DMS53 treated with DMSO at 0.1 percent for 48 hours (cell line): ENCODE measurements around the gene PDZRN4.

Experiments used
- DNase-seq: peaks from one replicate; lab custom pipeline; 2025; ENCODE audit not compliant: unreplicated experiment; lab: John Stamatoyannopoulos, UW

PDZRN4 gene

DNA sequence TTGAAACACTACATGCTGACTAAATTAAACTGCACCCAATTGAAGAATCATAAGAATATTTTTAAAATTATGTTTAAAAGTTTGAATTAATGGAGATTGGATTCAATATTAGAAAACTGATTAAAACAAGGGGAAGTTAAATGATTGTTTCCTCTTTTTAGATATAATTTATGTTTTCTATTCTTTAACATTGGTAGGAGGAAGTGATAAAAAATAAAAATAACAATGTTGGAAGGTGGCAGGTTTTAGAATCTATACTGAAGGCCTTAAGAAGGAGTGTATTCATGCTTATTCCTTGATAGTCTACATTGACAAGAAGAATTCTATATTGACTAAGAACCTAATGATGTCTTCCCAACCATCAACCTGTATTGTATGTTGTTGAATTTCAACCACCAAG is 168.1 kb downstream of the PDZRN4 start:
- DNase-seq = no peak

DNA sequence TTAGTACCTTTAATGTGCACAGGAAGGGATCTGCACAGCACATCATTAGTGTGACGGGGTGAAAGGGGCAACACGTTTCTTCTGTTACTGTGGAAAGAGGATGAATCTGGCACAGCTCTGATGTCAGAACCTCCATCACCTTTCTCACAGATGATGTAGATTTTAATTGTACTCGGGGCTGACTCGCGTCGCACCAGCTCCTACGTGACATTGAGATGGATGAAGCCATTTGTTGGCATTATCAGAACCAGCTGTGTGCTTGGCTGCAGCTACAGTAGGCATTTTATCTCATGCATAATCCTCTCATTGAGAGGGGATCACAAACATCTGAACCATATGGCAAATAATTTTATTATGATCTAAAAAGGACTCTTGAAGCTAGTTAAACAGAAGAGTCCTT is 173.6 kb downstream of the PDZRN4 start:
- no peak for DNase-seq

DNA sequence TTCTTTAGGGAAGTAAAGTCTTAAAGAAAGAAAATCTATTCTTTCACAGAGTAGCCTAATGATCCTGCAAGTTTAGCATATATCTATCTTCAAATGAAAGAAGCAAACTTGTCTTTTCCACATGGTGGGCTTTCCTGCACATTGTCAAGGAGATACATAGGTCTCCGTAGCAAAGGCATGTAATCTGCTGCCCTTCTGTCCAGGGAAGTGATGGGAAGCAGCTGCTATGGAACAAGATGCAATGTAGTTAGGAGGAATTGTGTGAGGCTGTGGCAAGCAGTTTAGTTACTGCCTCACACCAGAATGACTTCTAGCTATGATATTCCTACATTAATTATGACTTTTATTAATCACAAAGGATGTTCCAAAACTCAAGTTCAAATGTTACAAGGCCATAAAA is 174.4 kb downstream of the PDZRN4 start:
- DNase-seq = no peak

DNA sequence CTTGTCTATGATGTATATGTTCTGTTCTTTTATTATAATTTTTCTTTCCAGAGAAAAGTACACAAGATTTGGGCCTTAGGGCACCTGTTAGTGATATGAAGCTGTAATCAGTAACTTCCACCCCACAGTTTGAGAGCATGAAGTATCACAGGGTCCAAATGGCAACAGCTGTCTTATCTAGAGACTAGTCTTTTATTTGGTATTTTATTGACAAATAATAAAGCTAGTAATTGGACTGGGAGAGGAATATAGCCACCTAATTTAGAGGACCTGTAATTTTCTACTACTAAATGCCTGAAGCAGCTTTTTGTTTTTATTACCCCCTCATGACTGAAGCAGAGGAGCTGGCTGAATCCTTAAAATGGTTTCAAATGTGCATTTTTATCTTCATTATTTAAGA is 174.8 kb downstream of the PDZRN4 start:
- DNase-seq = no peak

DNA sequence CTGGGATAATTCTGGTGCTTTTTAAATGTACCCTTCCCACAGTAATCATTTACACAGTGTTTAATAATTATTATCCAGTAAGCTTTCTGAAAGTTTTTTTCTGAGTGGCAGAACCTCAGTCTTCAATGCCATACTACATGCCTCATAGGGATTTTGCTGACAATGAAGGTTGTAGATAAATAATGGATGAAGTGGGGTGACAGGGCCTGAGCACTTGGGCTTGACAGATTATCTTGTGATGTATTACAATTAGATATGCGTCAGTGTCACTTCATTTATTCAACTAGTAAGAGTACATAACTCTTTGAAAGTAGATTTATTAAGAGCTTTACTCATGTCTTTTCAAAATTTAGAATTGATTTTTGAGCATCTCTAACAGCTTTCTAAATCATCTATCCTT is 176.1 kb downstream of the PDZRN4 start:
- DNase-seq = no peak

DNA sequence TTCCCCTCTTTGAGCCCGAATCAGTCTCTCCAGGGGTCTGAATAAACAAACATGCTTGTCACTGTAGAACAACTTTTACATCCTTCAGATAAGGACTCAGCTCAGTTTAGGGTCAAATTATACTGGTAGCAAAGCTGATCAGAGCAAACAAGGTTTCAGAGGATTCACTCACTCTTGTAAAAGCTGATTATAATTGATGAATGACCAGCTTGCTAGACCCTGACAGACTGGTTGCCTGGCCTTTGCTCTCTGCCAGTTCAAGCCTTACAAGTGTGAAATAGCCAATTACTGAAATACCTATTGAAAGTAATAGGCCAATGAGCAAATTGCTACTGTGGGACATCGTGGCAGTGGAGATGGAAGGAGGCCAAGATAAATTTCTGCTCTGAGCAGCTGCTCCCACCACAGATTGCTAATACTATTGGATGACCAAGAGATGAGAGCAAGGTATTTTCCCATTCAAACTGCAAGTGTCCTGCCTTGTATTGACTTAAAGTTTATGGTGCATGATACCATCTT is 177.6 kb downstream of the PDZRN4 start:
- no peak for DNase-seq

DNA sequence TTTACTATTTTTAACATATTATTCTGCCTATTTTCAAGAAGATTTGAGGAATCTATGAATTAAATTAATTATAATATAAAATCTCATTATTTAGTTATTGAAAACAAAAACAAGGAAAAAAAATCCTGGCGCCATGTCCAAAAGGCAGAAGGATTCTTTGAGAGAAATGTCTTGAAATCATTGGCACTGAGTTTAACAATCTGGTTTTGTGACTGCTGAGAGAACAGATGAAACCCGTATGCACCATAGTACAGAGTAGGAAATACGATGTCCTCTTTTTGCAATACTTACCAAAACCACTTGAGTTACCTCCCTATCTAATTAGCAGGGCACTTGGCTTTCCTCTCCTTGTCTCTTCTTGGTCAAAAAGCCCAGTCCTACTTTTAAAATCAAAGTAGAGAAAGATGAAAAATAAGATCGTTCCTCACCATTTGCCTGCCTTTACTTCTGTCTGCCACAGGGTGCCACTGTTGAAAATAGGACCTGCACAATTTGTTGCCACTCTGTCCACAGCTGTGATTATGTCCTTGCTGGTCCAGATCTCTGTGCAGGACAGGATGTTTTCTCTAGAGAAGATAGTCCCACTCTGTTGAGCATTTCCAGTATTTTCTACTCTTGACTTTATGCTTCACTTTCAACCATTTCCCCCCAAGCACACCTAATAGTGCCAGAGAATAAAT is 179.7 kb downstream of the PDZRN4 start:
- peak; percentile 46 for DNase-seq

DNA sequence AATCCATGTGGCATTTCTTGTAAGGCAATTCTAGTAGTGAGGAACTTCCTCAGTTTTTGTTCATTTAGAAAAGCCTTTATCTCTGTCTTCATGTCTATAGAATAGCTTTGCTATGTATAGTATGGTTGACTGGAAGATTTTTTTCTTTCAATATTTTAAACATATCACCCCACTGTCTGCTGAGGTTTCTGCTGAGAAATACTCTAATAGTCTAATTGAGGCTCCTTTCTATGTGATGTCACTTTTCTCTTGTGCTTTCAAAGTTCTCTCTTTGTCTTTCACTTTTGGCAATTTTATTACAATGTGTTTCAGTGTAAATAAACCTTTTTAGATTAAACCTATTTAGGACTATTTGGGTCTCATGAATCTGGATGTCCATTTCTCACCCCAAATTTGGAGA is 192.8 kb downstream of the PDZRN4 start:
- DNase-seq = no peak

DNA sequence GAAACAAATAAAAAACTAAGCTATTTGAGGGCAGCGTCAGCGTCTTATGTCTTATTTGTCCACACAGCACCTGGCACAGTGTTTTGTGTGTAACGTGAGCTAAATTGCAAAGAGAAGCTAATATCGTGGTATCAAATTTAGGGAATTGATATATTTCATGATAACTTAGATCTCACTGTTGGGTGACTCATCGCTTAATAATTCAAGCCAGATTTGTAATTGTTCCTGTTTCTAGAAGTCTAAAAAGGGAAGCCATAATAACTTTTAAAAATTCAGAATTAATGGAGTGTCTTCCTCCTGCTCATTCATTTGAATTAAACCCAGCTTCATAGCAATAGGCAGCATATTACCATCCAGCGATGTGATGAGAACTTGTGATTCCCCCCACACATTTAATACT is 214.7 kb downstream of the PDZRN4 start:
- no peak for DNase-seq

DNA sequence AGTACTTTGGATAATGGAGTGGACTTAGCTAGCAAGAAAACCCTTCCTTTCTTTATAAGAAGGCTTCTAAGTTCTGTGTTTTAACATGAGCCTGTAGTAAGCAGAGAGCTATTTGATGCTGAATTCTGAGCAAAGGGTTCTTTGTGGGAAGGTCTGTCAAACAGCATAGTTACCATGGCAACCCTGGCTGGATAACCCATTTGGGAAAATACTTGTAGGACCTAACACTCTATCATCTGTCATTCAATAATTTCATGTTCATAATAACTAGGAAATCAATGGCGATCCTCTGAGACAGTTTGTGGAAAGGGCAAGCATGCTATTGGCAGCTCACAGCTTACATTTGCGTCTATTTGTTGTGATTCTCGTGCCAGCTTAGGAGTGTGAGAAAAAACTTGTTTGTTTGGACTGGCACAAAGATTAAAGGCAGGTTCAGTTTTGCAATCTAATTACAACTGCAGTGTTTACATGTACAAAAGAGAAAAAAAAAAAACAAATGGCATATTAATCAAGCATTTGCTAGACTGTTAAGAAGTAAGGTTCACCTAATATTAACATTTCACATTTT is 219.2 kb downstream of the PDZRN4 start:
- no peak for DNase-seq

DNA sequence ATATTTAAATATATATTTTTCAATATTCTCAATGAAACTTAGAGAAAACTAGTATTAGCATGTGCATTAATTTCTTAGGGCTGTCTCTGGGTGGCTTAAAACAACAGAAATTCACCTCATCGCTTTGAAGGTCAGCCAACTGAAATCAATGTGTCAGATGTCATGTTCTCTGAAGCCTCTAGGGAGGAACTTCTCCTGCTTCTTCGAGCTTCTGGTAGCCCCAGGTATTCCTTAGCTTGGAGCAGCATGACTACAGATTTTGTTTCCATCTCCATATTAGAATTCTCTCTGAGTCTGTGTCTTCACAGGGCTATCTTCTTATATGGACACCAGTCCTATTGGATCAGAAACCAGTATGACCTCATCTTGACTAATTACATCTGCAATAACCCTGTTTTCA is 221.5 kb downstream of the PDZRN4 start:
- no peak for DNase-seq

DNA sequence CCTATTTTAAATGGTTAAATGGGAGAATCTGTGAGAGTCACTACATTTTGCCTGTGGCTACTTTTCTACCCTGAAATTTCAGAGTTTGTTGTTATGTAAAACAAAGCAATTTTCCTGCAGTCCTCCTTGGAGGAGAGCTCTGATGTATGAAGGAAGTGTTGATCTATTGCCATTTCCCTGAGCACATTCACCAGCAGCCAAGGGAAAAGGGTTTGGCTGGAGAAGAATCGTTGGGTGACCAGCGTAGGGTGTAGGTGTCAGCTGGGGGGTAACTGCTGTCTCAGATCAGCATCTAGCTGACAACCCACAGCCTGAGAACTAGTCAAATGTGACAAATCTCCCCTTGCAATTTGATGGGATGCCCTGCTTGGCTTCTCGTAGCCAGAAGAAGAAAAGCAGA is 230.5 kb downstream of the PDZRN4 start:
- no peak for DNase-seq

DNA sequence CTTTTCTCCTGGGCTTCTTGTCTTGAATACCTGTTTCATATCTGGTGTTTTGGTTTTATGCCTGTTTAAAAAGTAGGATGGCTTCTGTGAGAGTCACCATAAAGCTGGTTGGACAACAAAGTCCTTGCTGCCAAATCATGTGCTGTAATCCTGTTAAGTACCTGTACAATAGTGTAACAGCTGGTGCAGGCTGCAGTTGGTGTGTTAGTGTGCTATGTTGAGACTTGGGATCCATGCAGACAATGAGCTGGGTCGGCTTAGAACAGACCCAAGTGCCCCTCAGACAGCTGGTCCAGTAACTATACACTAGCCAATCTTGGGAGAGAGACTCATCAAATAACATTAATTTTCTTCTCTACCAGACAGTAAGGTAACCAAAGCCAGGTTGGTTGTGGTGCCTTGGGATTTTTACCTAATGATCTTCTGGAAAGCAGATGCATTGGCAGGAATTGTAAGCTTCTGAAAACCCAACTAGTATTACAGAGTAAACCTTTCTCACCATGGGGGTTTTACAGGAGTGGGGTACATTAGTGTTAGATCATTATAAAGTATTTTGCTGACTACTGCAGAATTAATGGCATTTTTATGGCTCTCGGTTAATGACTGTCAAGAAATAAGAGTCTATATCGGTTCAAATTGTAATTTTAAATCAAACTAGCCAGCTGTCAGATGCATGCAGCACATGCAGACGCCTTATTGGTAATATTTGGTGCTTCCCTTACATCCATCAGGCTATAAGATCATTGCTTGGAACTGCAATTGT is 231.2 kb downstream of the PDZRN4 start:
- no peak for DNase-seq

DNA sequence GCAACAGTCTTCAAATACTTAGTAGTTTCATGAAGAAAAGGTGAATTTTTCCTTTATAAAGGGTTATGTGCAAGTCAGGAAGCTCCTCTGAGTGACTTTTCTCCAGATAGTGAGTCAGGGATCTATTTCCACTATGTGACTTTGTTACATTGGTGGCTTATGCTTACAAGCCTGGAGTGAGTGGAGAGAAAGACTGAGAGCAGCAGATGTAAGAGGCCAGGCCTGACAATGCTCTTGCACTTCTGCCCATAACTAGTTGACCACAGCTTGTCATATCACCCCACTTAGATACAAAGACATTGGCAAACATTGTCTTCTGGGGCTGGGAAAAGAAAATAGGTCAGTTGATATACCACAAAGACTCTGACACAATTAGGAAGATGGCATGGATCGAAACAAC is 236.5 kb downstream of the PDZRN4 start:
- peak; percentile 51 for DNase-seq

DNA sequence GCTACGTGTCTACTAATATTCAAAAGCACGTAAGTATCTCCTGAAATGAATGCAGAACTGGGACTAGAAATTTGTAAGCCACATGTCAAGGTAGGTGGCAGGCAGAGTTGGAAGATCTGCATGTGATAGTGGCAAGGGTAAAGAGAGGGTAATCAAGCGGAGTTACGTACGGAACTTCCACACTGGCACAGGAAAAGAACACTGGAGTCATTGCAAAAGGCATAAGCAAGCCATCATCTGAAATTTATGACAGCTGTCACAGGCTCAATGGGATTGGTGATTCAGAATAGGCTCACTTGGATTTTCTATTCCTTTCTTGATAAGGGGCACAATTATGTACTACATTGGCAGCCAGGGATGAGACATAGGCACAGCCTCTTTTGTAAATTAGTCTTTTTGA is 245.3 kb downstream of the PDZRN4 start:
- no peak for DNase-seq

DNA sequence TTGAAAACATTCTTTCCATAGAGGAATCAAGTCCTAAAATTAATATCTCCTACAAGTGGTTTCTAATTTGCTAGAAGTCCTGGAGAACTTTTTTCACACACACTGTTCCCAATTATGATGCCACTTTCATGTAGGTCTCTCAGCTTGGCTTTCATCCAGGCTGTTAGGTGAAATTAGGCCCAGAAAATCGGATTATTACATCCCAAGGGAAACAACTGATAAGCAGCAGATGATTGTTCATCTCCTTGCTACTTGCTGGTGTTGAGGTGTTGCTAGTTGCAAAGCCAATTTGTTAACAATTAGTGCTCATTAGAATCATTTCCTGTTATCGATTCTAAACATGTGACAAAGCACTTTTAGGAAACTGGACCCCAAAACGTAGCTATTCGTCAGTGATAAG is 248.0 kb downstream of the PDZRN4 start:
- no peak for DNase-seq

DNA sequence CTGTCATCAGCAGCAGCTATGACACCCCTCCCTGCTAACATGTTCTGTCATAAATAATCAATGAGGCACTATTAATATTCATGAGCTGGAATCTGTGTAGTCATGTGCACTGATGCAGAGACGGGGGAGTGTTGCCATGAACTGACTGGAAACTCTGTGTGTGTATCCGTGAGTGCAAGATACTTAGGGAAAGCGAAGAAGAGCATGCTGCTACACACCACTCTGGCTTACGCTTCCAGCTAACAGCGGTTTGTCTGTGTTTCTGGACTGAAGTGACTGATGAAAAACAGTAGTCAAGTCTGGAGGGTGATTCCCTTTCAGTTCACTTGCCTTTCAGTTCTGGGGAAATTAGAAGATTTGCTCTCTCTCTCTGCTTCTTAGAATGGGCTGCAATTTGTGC is 249.4 kb downstream of the PDZRN4 start:
- DNase-seq = no peak

DNA sequence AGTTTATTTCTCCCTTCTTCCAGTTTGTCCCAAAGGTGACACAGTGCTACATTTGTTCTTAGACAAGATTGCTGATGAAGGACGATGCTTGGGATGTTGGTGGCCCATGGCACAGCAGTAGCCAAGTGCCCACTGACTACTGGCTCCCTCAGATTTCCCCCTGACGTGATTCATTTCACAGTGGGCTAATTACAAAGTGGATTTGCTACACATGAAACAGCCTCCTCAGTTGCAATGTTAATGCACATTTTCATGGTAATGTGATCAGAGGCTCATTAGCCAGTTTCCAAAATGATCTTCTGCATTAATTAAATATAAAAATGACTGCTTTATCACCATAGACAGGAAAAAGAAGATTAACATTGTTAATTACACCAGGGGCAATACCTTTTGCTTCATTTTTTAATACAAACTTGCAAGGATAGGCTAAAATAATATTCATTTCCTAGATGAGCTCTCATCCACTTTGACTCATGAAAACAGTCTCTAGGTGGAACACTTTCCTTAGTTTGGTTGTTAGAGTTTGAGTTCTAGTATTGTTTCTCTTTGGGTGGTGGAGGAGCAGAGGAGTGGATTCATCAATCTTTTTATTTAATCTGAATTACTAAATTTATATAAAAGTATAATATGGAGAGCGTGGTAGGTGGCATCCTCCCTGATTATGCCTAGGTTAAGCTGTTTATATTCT is 250.9 kb downstream of the PDZRN4 start:
- no peak for DNase-seq

DNA sequence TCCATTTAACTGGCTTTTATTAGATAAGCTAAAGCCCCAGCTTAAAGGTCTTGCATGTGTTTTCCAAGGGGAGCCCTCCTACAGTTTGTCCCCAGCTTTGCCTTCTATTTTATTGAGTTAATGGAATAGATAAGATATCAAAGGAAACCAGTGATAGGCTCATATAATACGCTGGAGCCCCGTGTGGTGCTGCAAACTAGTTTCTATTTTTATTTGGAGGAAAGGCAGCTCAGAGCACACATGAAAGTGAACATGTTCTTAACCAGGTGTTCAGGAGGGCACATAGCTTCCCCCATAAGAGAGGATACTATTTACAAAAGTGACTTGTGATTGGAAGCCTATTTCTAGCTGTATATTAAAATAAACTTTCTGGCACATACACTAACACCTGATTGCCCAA is 251.7 kb downstream of the PDZRN4 start:
- DNase-seq = no peak

DNA sequence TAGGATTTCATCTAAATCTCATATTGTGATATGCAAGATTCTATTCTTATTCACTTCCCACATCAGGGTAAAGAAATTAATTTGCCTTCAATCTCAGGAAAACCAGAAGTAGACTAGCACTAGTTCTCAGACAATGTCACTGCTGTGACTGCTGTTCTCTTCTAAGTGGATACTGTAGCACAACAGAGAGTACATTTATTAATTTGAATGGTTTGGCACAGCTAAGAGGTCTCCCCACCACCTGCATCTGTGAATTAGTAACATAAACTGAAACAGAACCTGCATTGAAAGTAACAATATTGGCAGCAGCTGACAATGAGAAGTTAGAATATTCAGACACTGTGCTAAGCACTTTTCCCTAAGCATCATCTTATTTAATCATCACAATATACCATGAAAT is 253.1 kb downstream of the PDZRN4 start:
- no peak for DNase-seq

DNA sequence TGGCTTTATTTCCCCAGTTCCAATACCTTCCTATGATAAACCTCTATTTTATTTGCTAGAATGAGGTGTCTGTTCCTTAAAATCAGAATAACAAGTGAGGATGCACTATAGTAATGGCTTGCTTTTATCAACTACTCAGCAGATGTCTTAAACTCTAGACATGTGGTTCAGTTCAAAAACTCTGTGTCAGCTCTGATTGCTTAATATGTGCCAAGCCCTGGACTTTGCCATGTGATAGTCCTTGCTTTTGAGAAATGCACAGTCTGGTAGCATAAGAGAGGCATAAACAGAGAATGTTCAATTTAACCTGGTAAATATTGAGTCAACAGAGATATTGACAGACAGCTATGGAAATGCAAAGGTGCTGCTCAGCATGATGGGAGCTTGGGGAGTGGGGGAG is 254.8 kb downstream of the PDZRN4 start:
- no peak for DNase-seq

DNA sequence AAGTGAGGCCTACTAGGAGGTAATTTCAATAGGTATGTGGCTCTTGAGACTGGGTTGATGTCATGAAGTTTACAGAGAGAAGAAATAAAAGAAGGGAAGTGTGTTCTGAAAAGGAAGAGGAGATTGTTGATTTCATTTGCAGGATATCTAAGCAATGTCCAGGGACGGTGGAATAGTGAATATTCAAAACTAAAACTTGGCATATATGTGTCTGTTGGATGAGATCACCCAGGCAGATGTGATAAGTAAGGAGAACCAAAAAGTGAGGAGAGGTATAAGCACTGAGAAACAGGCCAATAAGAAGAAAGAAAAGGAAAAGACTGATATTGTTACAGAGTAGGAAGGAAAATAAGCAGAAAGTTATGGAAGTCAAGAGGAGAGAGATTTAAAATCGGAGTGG is 255.6 kb downstream of the PDZRN4 start:
- no peak for DNase-seq
